T-cell (primary cell): ENCODE measurements around the gene RAD23B. TPM values are rescaled to one million over a fixed set of nuclear protein-coding genes. Genes with fewer than 3 reads are reported as not detected.
"Not testable (repeated sequence)": the region's sequence is repeated elsewhere in the genome, so short reads cannot be mapped to it uniquely, and the experiment has no call there.

ENCODE experiments used
- ATAC-seq, 4 experiments: fragments of 200-7000 bp in 3 of 4; fragments of 150-1000 bp in 1 of 4; cut with Tn5 transposase; replicated peaks in 1 of 4; 1 replicate in 3 of 4; 2 replicates in 1 of 4; pipeline ENCODE4 v1.10.0; 2021; ENCODE audit warnings: moderate library complexity in 3 of 4, mild to moderate bottlenecking in 2 of 4, moderate number of reproducible peaks in 1 of 4
- CTCF ChIA-PET, 2 donors: fragments of 300-600 bp; sonication (Branson Sonifier 250); formaldehyde crosslinking; loops; one replicate each; lab custom pipeline; 2022; ENCODE audit warnings: antibody characterized with exemption in 2 of 2; lab: Charles Lee
- POLR2A ChIA-PET, 2 donors: fragments of 300-600 bp; sonication (Branson Sonifier 250); formaldehyde crosslinking; loops; one replicate each; lab custom pipeline; 2022; ENCODE audit warnings: antibody characterized with exemption in 2 of 2; lab: Charles Lee
- DNase-seq, 35 experiments: peaks; one replicate each; pipeline versions ENCODE4 v3.0.0 to v3.0.0-alpha.2; 2013 to 2023
- H3K27ac ChIP-seq: one replicate; pipeline ENCODE4 v1.5.1; 2013; ENCODE audit warnings: low read length
- H3K27me3 ChIP-seq, 2 experiments: replicated peaks in 1 of 2; 1 replicate in 1 of 2; 2 replicates in 1 of 2; pipeline versions ENCODE4 v1.6.1 to v1.7.0; 2013; ENCODE audit warnings: low read length in 1 of 2, mixed read lengths in 1 of 2; ENCODE audit not compliant: control insufficient read depth in 2 of 2, insufficient read depth in 2 of 2; ENCODE audit errors: extremely low read depth in 1 of 2
- H3K36me3 ChIP-seq, 2 donors: 1 replicate in 1 of 2; 2 replicates in 1 of 2; pipeline versions ENCODE4 v1.6.1 to v1.7.0; 2013; ENCODE audit warnings: low read length in 1 of 2; ENCODE audit not compliant: control insufficient read depth in 2 of 2, insufficient read depth in 1 of 2; ENCODE audit errors: extremely low read depth in 1 of 2
- H3K4me1 ChIP-seq, 2 experiments: 1 replicate in 1 of 2; 2 replicates in 1 of 2; pipeline versions ENCODE4 v1.6.1 to v1.7.0; 2013; ENCODE audit warnings: low read length in 2 of 2, mixed read lengths in 1 of 2; ENCODE audit not compliant: insufficient read depth in 2 of 2, control insufficient read depth in 1 of 2; ENCODE audit errors: extremely low read depth in 1 of 2
- H3K4me3 ChIP-seq, 2 donors: 1 replicate in 1 of 2; 2 replicates in 1 of 2; pipeline versions ENCODE4 v1.5.1 to v1.7.0; 2013; ENCODE audit warnings: mild to moderate bottlenecking in 2 of 2, low read length in 1 of 2, moderate library complexity in 1 of 2; ENCODE audit not compliant: control insufficient read depth in 1 of 2; ENCODE audit errors: extremely low read depth in 1 of 2
- H3K9me3 ChIP-seq: 2 replicates; pipeline ENCODE4 v1.7.0; 2013
- H3K27ac Mint-ChIP-seq, 2 donors: one replicate each; pipeline ENCODE4 v1.8.0; 2020 to 2021; ENCODE audit warnings: mild to moderate bottlenecking in 2 of 2, mixed read lengths in 2 of 2
- H3K27me3 Mint-ChIP-seq, 2 donors: one replicate each; pipeline ENCODE4 v1.8.0; 2021 to 2022; ENCODE audit warnings: mixed read lengths in 2 of 2
- H3K36me3 Mint-ChIP-seq: one replicate; pipeline ENCODE4 v1.8.0; 2021; ENCODE audit warnings: mixed read lengths
- H3K4me1 Mint-ChIP-seq, 3 donors: one replicate each; pipeline ENCODE4 v1.8.0; 2020 to 2022; ENCODE audit warnings: mixed read lengths in 3 of 3, mild to moderate bottlenecking in 1 of 3
- H3K4me3 Mint-ChIP-seq, 3 donors: one replicate each; pipeline ENCODE4 v1.8.0; 2020 to 2022; ENCODE audit warnings: mild to moderate bottlenecking in 3 of 3, mixed read lengths in 3 of 3, moderate library complexity in 3 of 3
- H3K9me3 Mint-ChIP-seq, 3 donors: one replicate each; pipeline ENCODE4 v1.8.0; 2020 to 2022; ENCODE audit warnings: mixed read lengths in 3 of 3
- WGBS: methylation state at CpG from one replicate; pipeline ENCODE4 v1.1.5; 2013; ENCODE audit warnings: missing lambda C conversion rate; ENCODE audit not compliant: insufficient coverage; 5-methylcytosine and 5-hydroxymethylcytosine counted together
- total RNA-seq, 35 experiments: library from RNA in 6 of 35; stranded (reverse) in 6 of 35; fragments of 120-200 nt in 1 of 35; gene quantifications; one replicate each; pipeline versions ENCODE4 v1.2.1 to v1.2.4 and lab custom pipeline; 2013 to 2026

RAD23B gene
- total RNA-seq, 5 donors from 2014 or later (not counting 1 experiment from before 2014, with no cell fraction given) = 55.0 to 68.4 (median 56.2) TPM

DNA sequence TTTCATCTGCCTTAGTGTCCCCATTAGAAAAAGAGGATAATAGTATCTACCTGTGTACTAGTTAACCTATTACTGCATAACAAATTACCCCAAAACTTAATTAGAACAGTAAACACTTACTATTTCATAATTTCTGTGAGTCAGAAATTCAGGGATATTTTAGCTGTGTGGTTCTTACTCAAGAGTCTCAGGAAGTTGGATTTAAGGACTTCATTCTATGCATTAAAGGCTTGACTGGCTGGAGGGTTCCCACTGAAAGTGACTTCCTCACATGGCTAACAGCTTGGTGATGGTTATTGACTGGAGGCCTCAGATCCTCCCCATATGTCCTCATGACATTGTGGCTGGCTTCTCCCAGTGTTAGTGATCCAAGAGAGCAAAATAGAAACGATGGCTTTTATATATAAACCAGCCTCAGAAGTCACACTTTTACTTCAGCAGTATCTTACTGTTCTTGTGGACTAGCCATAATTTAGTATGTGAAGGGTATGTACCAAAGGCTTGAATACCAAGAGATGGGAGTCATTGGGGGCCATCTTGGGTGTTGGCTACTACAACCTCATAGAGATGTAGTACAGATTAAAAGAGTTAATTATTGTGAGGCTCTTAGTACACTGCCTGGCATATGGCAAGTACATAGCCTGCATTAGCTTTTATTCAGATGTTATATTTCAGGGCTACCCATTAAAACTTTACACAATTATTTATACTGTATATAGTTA is 9.9 kb downstream of the RAD23B start:
- H3K4me3 Mint-ChIP-seq = no peak overlapping the region
- CTCF ChIA-PET = no interaction called here
- H3K9me3 Mint-ChIP-seq = no peaks in the 10 kb centered on the region
- H3K4me1 ChIP-seq = peaks cover 8 to 22% of the 10 kb centered on the region in 2 experiments
- H3K27ac Mint-ChIP-seq = peak overlapping the region; percentile 27 to 29
- no peaks in the 10 kb centered on the region for H3K27me3 ChIP-seq
- H3K36me3 ChIP-seq = no peaks in the 10 kb centered on the region
- peaks cover 83 to 94% (median 84%) of the 10 kb centered on the region in 3 donors for H3K4me1 Mint-ChIP-seq
- no peaks in the 10 kb centered on the region for H3K9me3 ChIP-seq
- WGBS = no CpG with 5 or more reads among the region's 1 CpG
- H3K27ac ChIP-seq = no peak overlapping the region
- DNase-seq = no peak
- ATAC-seq = no peak
- POLR2A ChIA-PET = no interaction called here
- H3K4me3 ChIP-seq = no peak overlapping the region
- peaks cover 3% of the 10 kb centered on the region for H3K36me3 Mint-ChIP-seq
- H3K27me3 Mint-ChIP-seq = no peaks in the 10 kb centered on the region

DNA sequence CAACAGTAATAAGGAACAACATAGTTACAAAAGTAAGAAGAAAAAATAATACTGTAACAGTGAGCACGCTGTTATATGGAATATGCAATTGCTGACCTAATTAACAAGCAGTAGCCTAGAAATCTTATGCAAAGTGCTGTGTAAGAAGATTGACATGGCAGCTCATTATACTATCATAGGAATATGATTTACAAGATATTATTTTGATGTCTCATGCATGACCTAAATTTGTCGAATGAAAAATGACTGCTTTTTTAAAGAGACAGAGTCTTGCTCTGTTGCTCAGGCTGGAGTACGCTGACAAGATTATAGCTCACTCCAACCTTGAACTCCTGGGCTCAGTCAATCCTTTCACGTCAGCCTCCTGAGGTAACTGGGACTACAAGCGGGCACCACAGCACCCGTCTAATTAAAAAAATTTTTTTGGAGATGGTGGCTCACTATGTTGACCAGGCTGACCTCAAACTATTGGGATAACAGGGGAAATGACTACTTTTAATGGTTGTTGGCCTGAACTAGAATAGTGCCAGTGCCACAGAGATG is 10.5 kb downstream of the RAD23B start:
- Mint-ChIP-seq H3K4me3 (peak overlapping the region in 1 of 3 donors; percentile 27), H3K27ac (no peak overlapping the region), H3K36me3 (peaks cover 3% of the 10 kb centered on the region), H3K9me3 (no peaks in the 10 kb centered on the region), H3K4me1 (peaks cover 77 to 87% (median 78%) of the 10 kb centered on the region in 3 donors), H3K27me3 (no peaks in the 10 kb centered on the region)
- POLR2A ChIA-PET = no interaction called here
- ATAC-seq (no peak), DNase-seq (no peak)
- Histone ChIP-seq H3K4me1 (peaks cover 8 to 18% of the 10 kb centered on the region in 2 experiments), H3K4me3 (no peak overlapping the region), H3K27ac (no peak overlapping the region), H3K36me3 (no peaks in the 10 kb centered on the region), H3K9me3 (no peaks in the 10 kb centered on the region), H3K27me3 (no peaks in the 10 kb centered on the region)
- CTCF ChIA-PET = interaction anchor here in 1 of 2 donors (0.8 kb wide), 1 partner anchor 23 kb away, joined by 4 read pairs; no protein-coding TSS in a partner anchor
- WGBS = 84% methylated on average over 5 of the region's 6 CpGs

DNA sequence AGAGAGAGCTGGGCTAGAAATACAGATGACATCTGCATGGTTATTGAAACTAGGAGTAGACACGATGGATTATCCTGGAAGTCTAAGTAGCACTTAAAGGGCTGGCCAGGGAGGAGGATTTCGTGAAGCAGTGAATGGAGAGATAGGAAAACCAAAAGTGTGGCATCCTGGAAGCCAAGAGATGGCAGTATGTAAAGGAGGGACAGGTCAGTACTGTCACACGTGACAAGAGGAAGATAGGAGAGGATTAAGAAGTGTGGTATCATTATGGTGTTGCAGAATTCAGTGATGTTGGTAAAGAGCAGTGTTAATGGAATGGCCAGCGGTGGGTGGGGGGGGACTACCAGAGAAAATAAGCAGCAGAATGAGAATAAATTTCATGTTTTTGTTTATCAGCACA is 11.7 kb downstream of the RAD23B start:
- ChIA-PET CTCF (interaction anchor here in 1 of 2 donors (0.8 kb wide), 1 partner anchor 24 kb away, joined by 4 read pairs; no protein-coding TSS in a partner anchor), POLR2A (no interaction called here)
- H3K4me1 Mint-ChIP-seq = peaks cover 77 to 85% (median 78%) of the 10 kb centered on the region in 3 donors

DNA sequence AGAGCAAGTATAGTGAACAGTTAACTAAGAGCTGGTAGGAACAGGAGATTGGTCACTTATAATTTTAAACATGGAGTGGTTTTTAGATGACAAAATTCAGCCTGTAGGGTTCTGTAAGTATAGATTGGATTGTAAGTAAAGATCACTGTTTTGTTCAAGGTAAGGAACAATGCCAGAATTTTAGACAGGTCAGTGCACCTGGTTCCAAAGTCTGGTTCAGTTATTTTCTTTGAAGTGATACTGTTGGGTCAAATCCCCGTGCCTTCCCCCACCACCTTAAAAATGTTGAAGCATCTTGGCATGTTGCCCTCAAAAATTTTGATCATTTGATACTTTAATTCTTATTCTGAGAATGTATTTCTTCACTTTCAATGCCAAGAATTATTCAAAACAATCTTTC is 12.9 kb downstream of the RAD23B start:
- Mint-ChIP-seq H3K4me3 (peak overlapping the region in 1 of 3 donors; percentile 27), H3K36me3 (peaks cover 4% of the 10 kb centered on the region), H3K9me3 (no peaks in the 10 kb centered on the region), H3K4me1 (peaks cover 66 to 74% (median 70%) of the 10 kb centered on the region in 3 donors), H3K27me3 (no peaks in the 10 kb centered on the region), H3K27ac (no peak overlapping the region)
- Histone ChIP-seq H3K27ac (no peak overlapping the region), H3K9me3 (no peaks in the 10 kb centered on the region), H3K36me3 (peaks cover 0 to 3% of the 10 kb centered on the region in 2 donors), H3K4me1 (peaks cover 11 to 13% of the 10 kb centered on the region in 2 experiments), H3K4me3 (no peak overlapping the region), H3K27me3 (no peaks in the 10 kb centered on the region)
- ChIA-PET POLR2A (no interaction called here), CTCF (interaction anchor here in 1 of 2 donors (0.7 kb wide), 1 partner anchor 43 kb away, joined by 3 read pairs; no protein-coding TSS in a partner anchor)
- WGBS = no CpG with 5 or more reads among the region's 1 CpG
- ATAC-seq (no peak), DNase-seq (no peak)

More for the DNA sequence above, 11.7 kb downstream of the RAD23B start:
- Histone ChIP-seq H3K27ac (no peak overlapping the region), H3K4me1 (peaks cover 11 to 13% of the 10 kb centered on the region in 2 experiments), H3K27me3 (no peaks in the 10 kb centered on the region), H3K9me3 (no peaks in the 10 kb centered on the region), H3K4me3 (no peak overlapping the region), H3K36me3 (no peaks in the 10 kb centered on the region)
- Mint-ChIP-seq H3K27ac (peak overlapping the region in 1 of 2 donors; percentile 4), H3K9me3 (no peaks in the 10 kb centered on the region), H3K36me3 (peaks cover 3% of the 10 kb centered on the region), H3K4me3 (peak overlapping the region in 1 of 3 donors; percentile 27), H3K27me3 (no peaks in the 10 kb centered on the region)
- DNase-seq (no peak), ATAC-seq (no peak)
- 84% methylated on average over 4 of the region's 4 CpGs for WGBS

DNA sequence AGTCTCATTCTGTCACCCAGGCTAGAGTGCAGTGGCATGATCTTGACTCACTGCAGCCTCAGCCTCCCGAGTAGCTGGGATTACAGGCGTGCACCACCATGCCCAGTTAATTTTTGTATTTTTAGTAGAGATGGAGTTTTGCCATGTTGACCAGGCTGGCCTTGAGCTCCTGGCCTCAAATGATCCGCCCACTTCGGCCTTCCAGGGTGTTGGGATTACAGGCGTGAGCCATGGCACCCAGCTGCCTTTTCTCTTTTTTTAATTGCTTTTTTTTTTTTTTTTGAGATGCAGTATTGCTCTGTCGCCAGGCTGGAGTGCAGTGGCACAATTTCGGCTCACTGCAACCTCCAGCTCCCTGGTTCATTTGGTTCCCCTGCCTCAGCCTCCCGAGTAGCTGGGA is 13.5 kb downstream of the RAD23B start:
- H3K4me3 ChIP-seq, ATAC-seq, H3K27ac Mint-ChIP-seq, H3K36me3 Mint-ChIP-seq, H3K36me3 ChIP-seq, H3K4me3 Mint-ChIP-seq, H3K9me3 Mint-ChIP-seq, H3K27me3 ChIP-seq, H3K9me3 ChIP-seq, H3K27ac ChIP-seq, DNase-seq, POLR2A ChIA-PET, H3K27me3 Mint-ChIP-seq: not testable (repeated sequence)
- peaks cover 11 to 13% of the 10 kb centered on the region in 2 experiments for H3K4me1 ChIP-seq
- 100% methylated on average over 1 of the region's 8 CpGs for WGBS
- CTCF ChIA-PET = interaction anchor here in 1 of 2 donors (0.7 kb wide), 1 partner anchor 42 kb away, joined by 3 read pairs; no protein-coding TSS in a partner anchor
- peaks cover 68 to 74% (median 69%) of the 10 kb centered on the region in 3 donors for H3K4me1 Mint-ChIP-seq

DNA sequence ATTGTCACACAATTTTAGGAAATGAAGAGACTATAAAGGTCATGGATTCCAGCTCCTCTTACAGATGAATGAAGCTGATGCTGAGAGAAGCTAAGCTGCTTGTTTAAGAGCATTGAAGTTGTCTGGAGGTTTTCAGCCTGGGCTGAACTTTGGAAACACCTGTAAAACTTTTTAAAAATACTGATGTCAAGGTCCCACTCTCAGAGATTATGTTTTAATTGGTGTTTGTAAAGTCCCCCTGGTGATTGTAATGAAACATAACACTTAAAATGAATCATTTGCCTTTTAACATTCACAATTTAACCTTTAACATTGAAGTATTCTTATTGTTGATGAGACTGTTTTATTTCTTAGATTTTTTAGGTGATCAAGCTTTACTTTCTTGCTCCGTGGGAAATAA is 16.4 kb downstream of the RAD23B start:
- ChIA-PET POLR2A (interaction anchor here in 1 of 2 donors (0.9 kb wide), 1 partner anchor 16 kb away, joined by 4 read pairs; the partner anchor contains the start of gene RAD23B), CTCF (interaction anchor here (0.6 to 1.9 kb wide), 5 partner anchors 8 to 60 kb away, joined by 3 to 11 read pairs (median 7); no protein-coding TSS in a partner anchor)
- peaks cover 5 to 11% of the 10 kb centered on the region in 2 experiments for H3K4me1 ChIP-seq
- peaks cover 10% of the 10 kb centered on the region for H3K36me3 Mint-ChIP-seq
- H3K4me3 ChIP-seq = no peak overlapping the region
- H3K4me3 Mint-ChIP-seq = no peak overlapping the region
- peak in 1 of 4 experiments; percentile 44 for ATAC-seq
- peaks cover 0 to 9% of the 10 kb centered on the region in 2 donors for H3K36me3 ChIP-seq
- peaks cover 46 to 49% (median 48%) of the 10 kb centered on the region in 3 donors for H3K4me1 Mint-ChIP-seq
- no peaks in the 10 kb centered on the region for H3K27me3 ChIP-seq
- no peaks in the 10 kb centered on the region for H3K27me3 Mint-ChIP-seq
- no CpG with 5 or more reads among the region's 1 CpG for WGBS
- no peak overlapping the region for H3K27ac ChIP-seq
- H3K27ac Mint-ChIP-seq = no peak overlapping the region
- DNase-seq = peak in 1 of 35 experiments; percentile 30
- H3K9me3 ChIP-seq = no peaks in the 10 kb centered on the region
- no peaks in the 10 kb centered on the region for H3K9me3 Mint-ChIP-seq
